Omental fat pad (tissue), 4 donors: ENCODE data around the gene RSBN1L. TPM values are rescaled to one million over a fixed set of nuclear protein-coding genes. Genes with fewer than 3 reads are reported as not detected.

Experiments
- ATAC-seq: fragments of 150-250 bp; one replicate; pipeline ENCODE4 v1.9.1; 2016; ENCODE audit warnings: mild to moderate bottlenecking, moderate library complexity; ENCODE audit not compliant: low FRiP score
- DNase-seq: peaks from one replicate; pipeline ENCODE4 v3.0.0-alpha.2; 2019; ENCODE audit warnings: low spot score
- total RNA-seq, 4 donors: library from RNA; depleted of rRNA; stranded (reverse); fragments of >200 nt; gene quantifications; one replicate each; pipeline ENCODE4 v1.1.0, GENCODE V29; 2016
- TF ChIP-seq, protein P1 (sequence below), 3 donors: fragments of 450-650 bp; IDR thresholded peaks; one replicate each; pipeline ENCODE4 v1.5.1; 2016 to 2017; ENCODE audit warnings: antibody characterized with exemption in 3 of 3, mild to moderate bottlenecking in 3 of 3, moderate library complexity in 2 of 3

RSBN1L gene
- total RNA-seq, 4 donors from 2014 or later, result 7.5 to 31.2 (median 9.0) TPM

DNA sequence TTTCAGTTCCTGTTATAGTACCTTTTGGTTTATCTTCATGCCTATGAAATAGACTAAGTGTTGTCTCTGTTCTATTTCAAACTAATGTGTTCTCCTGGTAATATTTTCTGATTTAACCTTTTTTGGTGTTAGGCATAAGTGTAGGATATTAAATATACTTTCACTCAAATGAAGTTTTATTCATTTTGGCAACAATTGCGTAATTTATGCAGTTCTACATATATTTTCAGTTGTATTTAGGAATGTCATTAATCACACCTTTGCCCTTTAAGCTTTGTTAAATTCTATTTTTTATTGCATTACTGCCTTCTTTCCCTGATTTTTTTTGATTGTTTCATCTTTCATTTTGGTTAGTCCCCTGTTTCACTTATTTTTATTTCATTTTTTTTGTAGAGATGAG lies 47.3 kb downstream of the RSBN1L start:
- no peak for DNase-seq
- TF ChIP-seq, protein P1, sequence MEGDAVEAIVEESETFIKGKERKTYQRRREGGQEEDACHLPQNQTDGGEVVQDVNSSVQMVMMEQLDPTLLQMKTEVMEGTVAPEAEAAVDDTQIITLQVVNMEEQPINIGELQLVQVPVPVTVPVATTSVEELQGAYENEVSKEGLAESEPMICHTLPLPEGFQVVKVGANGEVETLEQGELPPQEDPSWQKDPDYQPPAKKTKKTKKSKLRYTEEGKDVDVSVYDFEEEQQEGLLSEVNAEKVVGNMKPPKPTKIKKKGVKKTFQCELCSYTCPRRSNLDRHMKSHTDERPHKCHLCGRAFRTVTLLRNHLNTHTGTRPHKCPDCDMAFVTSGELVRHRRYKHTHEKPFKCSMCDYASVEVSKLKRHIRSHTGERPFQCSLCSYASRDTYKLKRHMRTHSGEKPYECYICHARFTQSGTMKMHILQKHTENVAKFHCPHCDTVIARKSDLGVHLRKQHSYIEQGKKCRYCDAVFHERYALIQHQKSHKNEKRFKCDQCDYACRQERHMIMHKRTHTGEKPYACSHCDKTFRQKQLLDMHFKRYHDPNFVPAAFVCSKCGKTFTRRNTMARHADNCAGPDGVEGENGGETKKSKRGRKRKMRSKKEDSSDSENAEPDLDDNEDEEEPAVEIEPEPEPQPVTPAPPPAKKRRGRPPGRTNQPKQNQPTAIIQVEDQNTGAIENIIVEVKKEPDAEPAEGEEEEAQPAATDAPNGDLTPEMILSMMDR (IDR thresholded peaks at IDR 0.05), result no peak
- no peak for ATAC-seq

DNA sequence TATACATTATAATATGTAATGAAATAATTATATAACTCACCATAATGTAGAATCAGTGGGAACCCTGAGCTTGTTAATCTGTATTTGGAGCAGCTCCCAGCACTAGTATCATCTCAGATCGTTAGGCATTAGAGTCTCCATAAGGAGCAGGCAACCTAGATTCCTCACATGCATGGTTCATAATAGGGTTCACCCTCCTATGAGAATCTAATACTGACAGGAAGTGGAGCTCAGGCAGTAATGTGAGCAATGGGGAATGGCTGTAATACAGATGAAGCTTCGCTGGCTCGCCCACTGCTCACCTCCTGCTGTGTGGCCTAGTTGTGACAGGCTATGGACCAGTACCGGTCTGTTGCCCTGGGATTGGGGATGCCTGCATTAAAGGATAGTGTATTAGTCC lies 49.5 kb downstream of the RSBN1L start:
- no peak for DNase-seq
- TF ChIP-seq, protein P1 (IDR thresholded peaks at IDR 0.05), result no peak
- no peak for ATAC-seq

DNA sequence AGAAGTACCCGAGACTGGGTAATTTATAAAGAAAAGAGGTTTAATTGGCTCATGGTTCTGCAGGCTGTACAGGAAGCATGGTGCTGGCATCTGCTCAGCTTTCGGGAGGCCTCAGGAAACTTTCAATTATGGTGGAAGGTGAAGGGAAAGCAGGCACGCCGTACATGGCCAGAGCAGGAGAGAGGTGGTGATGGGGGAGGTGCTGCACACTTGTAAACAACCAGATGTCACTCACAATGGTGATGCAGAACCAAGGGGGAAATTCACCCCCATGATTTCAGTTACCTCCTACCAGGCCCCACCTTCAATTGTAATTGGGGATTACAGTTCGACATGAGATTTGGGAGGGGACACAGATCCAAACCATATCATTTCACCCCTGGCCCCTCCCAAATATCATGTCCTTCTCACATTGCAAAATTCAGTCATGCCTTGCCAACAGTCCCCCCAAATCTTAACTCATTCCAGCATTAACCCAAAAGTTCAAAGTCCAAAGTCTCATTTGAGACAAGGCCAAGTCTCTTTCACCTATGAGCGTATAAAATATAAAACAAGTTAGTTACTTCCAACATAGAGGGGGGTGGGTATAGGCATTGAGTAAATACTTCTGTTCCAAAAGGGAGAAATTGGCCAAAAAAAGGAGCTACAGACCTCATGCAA lies 50.0 kb downstream of the RSBN1L start:
- DNase-seq (no peak), ATAC-seq (no peak)
- TF ChIP-seq, protein P1 (IDR thresholded peaks at IDR 0.05), result no peak

DNA sequence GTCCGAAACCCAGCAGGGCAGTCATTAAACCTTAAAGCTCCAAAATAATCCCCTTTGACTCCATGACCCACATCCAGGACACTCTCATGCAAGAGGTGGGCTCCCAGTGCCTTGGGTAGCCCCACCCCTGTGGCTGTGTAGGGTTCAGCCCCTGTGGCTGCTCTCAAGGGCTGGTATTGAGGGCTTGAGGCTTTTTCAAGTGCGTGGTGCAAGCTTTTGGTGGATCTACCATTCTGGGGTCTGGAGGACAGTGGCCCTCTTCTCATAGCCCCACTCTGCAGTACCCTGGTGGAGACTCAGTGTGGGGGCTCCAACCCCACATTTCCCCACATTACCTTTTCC lies 50.5 kb downstream of the RSBN1L start:
- ATAC-seq (no peak), DNase-seq (no peak)
- TF ChIP-seq, protein P1 (IDR thresholded peaks at IDR 0.05), result no peak

DNA sequence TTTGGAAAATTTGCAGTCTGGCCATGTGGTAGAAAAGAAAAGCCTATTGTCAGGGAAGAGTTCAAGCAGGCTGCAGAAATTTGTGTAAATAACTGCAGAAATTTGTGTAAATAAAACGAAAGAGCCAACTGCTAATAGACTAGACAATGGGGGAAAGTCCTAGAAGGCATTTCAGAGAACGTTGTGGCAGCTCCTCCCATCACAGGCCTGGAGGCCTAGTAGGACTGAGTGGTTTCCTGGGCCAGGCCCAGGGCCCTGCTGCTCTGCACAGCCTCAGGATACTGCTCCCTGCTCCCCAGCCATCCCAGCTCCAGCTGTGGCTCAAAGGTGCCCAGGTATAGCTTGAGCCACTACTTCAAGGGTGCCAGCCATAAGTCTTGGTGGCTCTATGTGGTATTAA lies 50.9 kb downstream of the RSBN1L start:
- no peak for ATAC-seq
- TF ChIP-seq, protein P1 (IDR thresholded peaks at IDR 0.05), result no peak
- DNase-seq, result no peak

DNA sequence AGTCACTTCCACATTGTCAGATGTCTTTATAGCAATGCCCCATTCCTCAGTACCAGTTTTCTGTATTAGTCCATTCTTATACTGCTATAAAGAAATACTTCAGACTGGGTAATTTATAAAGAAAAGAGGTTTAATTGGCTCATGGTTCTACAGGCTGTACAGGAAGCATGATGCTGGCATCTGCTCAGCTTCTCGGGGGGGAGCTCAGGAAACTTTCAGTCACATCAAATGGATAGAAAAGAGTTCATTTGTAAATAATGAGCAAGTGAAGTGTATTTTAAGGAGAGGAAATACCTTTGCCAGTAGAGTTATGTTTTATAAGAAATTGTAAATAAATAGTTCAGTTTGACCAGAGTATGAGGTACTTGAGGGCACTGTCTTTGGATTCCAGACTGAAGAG lies 51.5 kb downstream of the RSBN1L start:
- TF ChIP-seq, protein P1 (IDR thresholded peaks at IDR 0.05), result no peak
- no peak for ATAC-seq

DNA sequence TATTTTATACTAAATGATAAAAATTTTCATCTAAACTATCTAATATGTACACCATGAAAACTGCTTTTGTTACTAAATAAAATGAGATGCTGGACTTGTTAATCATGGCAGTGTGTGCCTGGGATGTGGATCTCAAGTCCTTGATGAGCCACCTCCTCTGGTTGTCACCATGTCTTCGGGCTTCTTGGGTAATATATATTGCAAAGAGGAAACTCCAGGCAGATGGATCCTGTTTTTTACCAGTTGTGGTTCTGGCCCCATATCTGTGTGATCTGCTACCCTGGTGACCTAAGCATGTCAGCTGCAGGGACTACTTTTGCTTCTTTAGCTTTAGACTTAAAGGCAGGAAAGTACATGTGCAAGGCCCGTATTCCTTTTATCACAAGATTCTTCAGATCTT lies 55.8 kb downstream of the RSBN1L start:
- ATAC-seq (no peak), DNase-seq (no peak)
- TF ChIP-seq, protein P1 (IDR thresholded peaks at IDR 0.05), result no peak

More for the DNA sequence above, 51.5 kb downstream of the RSBN1L start:
- no peak for DNase-seq
